CD4-positive, alpha-beta T cell treated with Interleukin-17A for 4 hours (primary cell): ENCODE measurements around the gene KSR2.
"Not testable (repeated sequence)": the region's sequence is repeated elsewhere in the genome, so short reads cannot be mapped to it uniquely, and the experiment has no call there.

Source experiments
- DNase-seq: peaks from one replicate; pipeline ENCODE4 v3.0.0-alpha.2; 2020; ENCODE audit warnings: mixed read lengths

KSR2 gene

DNA sequence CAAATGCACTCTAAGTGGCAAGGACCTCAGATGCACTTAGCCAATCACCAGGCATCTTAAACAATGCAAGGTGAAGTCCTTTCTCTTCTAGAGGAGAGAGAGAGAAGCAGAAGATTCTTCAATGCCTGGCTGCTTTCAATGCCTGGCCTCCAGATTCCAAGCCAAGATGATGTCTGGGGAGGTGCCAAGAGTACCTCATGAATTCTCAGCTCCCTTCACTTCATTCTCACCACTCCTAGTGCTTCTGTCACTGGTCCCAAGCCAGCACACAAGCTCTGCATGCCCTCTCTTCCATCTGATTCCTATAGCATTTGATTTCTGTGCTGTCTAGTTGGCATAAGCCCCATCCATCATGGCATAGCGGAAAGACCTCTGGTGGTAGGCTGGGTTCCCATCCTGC lies 225.0 kb downstream of the KSR2 start:
- no peak for DNase-seq

- DNase-seq, result no peak
Measured at GRCh38 chr12:117742721-117743120, 226.1 kb downstream of the KSR2 start.

DNA sequence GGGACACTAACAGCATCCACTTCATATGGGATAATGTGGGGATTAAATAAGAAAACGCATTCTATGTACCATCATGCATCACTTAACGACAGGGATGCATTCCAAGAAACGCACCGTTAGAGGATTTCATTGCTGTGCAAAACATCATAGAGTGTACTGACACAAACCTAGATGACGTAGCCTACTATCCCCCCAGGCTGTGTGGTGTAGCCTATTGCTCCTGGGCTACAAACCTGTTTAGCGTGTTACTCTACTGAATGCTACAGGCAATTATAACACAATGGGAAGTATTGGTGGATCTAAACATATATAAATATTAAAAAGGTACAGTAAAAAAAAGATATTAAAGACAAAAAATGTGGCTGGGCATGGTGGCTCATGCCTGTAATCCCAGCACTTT lies 230.6 kb downstream of the KSR2 start:
- no peak for DNase-seq

- no peak for DNase-seq
Measured at GRCh38 chr12:117733549-117733805, 235.3 kb downstream of the KSR2 start.

GRCh38 chr12:117732761-117733548 lies 235.8 kb downstream of the KSR2 start:
- DNase-seq, result no peak

DNA sequence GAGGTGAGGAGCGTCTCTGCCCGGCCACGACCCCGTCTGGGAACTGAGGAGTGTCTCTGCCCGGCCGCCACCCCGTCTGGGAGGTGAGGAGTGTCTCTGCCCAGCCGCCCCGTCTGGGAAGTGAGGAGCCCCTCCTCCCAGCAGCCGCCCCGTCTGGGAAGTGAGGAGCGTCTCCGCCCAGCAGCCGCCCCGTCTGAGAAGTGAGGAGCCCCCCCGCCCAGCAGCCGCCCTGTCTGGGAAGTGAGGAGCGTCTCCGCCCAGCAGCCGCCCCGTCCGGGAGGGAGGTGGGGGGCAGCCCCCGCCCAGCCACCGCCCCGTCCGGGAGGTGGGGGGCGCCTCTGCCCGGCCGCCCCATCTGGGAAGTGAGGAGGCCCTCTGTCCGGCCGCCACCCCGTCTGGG lies 237.7 kb downstream of the KSR2 start:
- DNase-seq, result not testable (repeated sequence)

GRCh38 chr12:117727301-117727700 lies 241.5 kb downstream of the KSR2 start:
- DNase-seq, result no peak

DNA sequence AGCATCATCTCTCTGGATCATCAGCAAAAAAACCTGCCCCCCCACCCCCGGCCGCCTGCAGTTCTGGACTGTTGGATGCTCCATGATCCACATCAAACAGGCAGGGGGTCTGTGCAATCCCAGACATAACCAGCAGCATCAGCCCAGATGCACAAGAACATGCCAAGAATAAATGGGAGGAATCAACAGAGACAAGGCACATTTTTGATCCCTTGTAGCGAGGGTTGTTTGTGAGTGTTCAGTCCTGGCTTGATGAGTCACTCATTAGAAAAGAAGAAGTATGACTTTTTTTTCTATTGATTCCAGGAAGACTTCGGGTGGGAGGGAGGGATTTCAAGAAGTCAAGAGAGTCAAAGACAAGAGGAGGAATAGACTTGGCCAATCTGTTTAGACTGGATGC lies 244.2 kb downstream of the KSR2 start:
- no peak for DNase-seq

GRCh38 chr12:117718559-117718958 lies 250.2 kb downstream of the KSR2 start:
- no peak for DNase-seq

- DNase-seq, result no peak
Measured at GRCh38 chr12:117718141-117718540, 250.6 kb downstream of the KSR2 start.

DNA sequence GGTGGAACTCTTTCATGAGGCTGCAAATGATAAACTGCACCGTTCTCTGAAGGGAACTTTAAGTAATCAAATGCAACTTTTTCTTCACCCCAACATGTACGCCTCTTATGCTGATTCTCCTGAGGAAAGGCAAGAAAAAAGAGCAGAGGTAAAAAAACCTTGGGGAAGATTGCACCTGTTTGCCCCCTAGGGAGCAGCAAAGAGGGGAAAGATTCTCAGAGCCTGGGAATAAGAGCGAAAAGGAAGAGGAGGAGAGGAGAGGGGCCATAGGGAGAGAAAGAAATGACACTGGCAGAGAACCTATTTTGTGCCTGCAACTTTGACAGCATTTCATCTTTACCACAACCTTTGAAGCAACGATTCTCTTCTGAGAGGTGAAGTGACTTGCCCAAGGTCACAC lies 254.6 kb downstream of the KSR2 start:
- DNase-seq, result no peak

DNA sequence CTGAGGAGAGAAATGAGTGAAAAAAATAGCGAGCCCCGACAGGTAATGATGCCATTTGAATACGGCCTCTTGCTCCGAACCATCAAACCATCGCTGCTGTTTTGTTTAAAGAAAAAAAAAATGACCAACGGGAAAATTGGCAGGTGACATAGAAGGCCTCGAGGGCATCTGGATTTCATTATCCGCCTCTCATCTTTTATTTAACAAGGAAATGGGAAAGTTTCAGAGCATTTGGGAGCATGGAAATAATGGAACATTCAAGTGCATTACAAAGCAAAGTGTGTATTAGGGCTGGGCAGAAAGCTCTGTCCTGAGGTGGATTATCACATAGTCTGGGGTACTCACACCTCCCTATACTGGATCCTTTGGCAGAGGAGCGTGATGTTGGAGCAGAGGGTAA lies 258.7 kb downstream of the KSR2 start:
- no peak for DNase-seq

DNA sequence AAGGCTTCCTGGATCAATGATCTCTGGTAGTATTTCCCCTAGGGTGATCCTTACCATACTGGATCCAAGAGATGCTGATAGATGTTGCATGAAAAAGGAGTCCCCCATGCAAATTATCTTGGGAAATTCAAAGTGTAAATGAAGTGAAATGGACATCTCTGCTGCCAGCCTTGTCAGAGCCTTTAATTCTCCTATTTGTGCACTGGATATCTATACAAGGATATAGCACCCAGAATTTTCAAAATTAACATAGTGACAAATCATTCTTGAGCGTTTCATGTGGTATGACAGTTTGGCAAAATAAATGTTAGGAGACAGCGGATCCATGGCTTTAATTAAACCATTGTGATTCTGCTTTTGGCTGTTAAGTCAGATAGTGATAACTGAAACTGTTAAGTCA lies 260.9 kb downstream of the KSR2 start:
- no peak for DNase-seq

DNA sequence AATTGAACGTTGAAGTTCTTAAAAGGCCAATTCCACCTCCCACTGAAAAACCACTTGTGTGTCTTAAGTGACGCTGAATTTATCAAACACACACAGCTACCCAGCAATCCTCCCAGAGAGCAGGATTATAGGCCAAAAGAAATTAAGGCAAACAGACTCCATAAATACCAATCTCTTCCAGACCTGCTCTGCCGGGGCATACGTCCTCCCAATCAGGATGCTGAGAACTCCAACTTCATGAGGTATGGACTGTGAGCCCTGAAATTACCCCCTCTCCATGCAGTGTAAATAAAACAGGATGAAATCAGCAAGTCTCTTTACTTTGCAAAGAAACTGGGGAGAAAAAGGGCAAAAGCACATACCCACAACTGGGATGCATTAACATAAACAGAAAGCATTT lies 265.2 kb downstream of the KSR2 start:
- DNase-seq, result no peak

DNA sequence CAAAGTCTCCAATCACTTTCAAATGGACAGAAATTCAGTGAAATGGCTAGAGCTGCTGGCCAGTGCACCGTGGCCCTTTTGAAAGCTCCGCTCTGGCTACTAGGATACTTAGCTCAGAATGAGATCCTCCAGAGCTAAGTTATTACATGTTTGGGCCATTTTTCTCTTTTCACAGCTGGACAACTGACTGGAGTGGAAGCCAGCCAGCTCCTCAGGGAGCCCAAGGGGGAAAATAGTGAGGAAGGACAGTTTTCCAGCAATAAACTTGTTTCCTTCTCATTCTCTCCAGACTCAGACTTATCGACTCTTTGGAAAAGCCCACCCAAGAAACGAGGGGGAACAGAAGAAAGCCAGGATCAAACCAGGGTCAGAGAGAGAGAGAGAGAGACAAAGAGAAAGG lies 266.0 kb downstream of the KSR2 start:
- no peak for DNase-seq

- DNase-seq, result no peak
Measured at GRCh38 chr12:117699575-117699974, 269.2 kb downstream of the KSR2 start.

GRCh38 chr12:117699118-117699517 lies 269.7 kb downstream of the KSR2 start:
- no peak for DNase-seq

- no peak for DNase-seq
Measured at GRCh38 chr12:117695956-117696355, 272.8 kb downstream of the KSR2 start.

DNA sequence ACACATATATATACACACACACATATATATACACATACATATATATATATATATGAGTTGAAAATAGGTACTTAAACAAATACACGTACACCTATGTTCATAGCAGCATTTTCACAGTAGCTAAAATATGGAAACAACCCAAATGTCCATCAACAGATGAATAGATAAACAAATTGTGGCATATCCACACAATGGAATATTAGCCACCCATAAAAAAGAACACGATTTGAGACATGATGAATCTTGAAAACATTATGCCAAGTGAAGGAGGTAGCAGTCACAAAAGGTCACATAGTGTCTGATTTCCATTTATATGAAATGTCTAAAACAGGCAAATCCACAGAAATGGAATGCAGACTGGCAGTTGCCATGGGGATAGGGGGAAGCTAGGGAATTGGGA lies 276.3 kb downstream of the KSR2 start:
- no peak for DNase-seq

DNA sequence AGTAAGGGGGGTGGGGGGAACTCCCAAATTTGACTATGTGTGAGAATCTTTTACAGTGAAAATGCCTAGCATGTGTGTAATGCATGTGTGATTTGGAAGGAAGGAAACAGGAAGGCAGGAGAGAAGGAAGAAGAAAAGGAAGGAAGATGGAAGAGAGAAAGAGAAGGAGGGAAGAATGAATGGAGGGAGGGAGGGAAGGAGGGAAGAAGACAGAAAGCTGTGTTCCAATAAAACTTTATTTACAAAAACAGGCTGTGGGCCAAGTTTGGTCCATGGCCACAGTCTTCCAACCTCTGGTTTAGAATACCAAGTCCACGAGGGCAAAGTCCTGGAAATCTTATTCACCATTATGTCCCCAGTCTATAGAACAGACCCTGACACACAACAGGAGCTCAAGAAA lies 278.9 kb downstream of the KSR2 start:
- DNase-seq, result no peak

DNA sequence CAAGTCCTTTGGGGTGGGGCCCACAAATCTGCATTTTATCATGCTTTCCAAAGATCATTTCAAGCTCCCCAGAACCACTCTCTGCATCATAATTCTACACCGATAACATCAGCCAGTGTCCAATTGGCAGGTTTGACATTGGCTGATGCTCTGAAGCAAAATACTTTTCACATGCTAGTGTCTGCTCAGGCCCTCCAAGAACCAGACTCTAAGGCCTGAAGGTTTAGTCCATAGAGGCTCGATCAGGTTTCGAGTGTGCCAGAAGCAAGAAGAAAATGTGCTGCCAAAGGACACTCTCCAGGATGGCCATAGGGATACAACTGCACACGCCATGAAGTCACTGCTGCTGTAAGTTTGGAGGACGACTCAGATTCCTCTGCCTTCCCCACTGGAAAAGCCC lies 280.3 kb downstream of the KSR2 start:
- no peak for DNase-seq

DNA sequence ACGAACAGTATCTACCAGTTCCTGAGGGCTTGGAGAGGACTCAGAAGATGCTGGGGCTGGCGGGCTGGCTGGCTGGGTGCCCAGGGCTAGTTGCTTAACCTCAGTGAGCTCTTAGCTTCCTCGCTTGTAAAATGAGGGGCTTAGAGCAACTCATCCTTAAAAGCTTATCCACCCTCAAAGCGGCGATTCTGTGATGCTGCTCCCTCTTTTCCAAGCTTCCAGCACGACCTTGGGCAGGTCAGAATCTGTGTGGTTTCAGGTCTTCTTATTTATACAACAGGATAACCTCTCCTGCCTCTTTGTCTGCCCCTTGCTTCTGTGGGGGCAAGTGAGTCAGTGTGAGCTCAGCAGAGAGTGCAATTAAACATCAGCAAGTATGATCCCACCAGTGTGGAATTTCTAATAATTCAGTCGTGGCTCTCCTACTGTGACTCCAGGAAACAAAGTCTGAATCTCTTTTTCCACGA lies 281.8 kb downstream of the KSR2 start:
- DNase-seq, result no peak

GRCh38 chr12:117686210-117686609 lies 282.6 kb downstream of the KSR2 start:
- DNase-seq, result no peak

- DNase-seq, result no peak
Measured at GRCh38 chr12:117685110-117685926, 283.5 kb downstream of the KSR2 start.

GRCh38 chr12:117684471-117684870 lies 284.3 kb downstream of the KSR2 start:
- no peak for DNase-seq
